ENCODE data around the gene INSRR.

INSRR gene

GRCh38 chr1:156893048-156893953 is 34.4 kb upstream of the INSRR start, which contains the start of gene PEAR1:
Gene PEAR1, plus strand, starts transcription at chr1:156893718. Its CDS starts 10,209 bp downstream, at chr1:156903927.
- no peak for TF ChIP-seq CTCF (IDR thresholded peaks at IDR 0.05)
- Histone ChIP-seq H3K27ac (peak within 1 kb of the TSS; percentile 95 to 97), H3K9me3 (no peaks in the 10 kb centered on the region), H3K4me3 (peak within 1 kb of the TSS; percentile 72 to 74), H3K4me1 (peaks cover 7 to 57% (median 49%) of the 10 kb centered on the region in 4 donors), H3K36me3 (no peaks in the 10 kb centered on the region), H3K27me3 (peaks cover 0 to 6% of the 10 kb centered on the region in 2 donors)
- DNase-seq: peak; percentile 47 to 78
- intact Hi-C loops (cut with DNase I; ENCODE audit: low total_unique reads): no loop called here

- Histone ChIP-seq H3K4me3 (peak overlapping the region; percentile 72 to 74), H3K36me3 (no peaks in the 10 kb centered on the region), H3K4me1 (peaks cover 0 to 48% (median 41%) of the 10 kb centered on the region in 4 donors), H3K9me3 (no peaks in the 10 kb centered on the region), H3K27ac (peak overlapping the region; percentile 95 to 97), H3K27me3 (peaks cover 0 to 12% of the 10 kb centered on the region in 2 donors)
- DNase-seq: peak; percentile 91 to 94
- peak; percentile 73 to 79 for TF ChIP-seq CTCF (IDR thresholded peaks at IDR 0.05)
- intact Hi-C loops (cut with DNase I; ENCODE audit: low total_unique reads): no loop called here
Observed at GRCh38 chr1:156892190-156893047, 33.5 kb upstream of the INSRR start.

GRCh38 chr1:156889802-156890580 is 31.1 kb upstream of the INSRR start:
- Histone ChIP-seq H3K27me3 (peaks cover 0 to 12% of the 10 kb centered on the region in 2 donors), H3K4me1 (peaks cover 0 to 29% (median 20%) of the 10 kb centered on the region in 4 donors), H3K9me3 (no peaks in the 10 kb centered on the region), H3K27ac (no peak overlapping the region), H3K4me3 (no peak overlapping the region), H3K36me3 (no peaks in the 10 kb centered on the region)
- intact Hi-C loops (cut with DNase I; ENCODE audit: low total_unique reads): loop anchor here (2.0 kb wide), 1 partner anchor 31 kb away; the partner anchor contains the start of gene LRRC71
- TF ChIP-seq CTCF (IDR thresholded peaks at IDR 0.05): peak; percentile 73 to 79
- DNase-seq: peak; percentile 87

- Histone ChIP-seq H3K4me3 (no peak overlapping the region), H3K27ac (no peak overlapping the region), H3K36me3 (no peaks in the 10 kb centered on the region), H3K9me3 (no peaks in the 10 kb centered on the region), H3K4me1 (peaks cover 0 to 23% (median 10%) of the 10 kb centered on the region in 4 donors), H3K27me3 (peaks cover 0 to 17% of the 10 kb centered on the region in 2 donors)
- intact Hi-C loops (cut with DNase I; ENCODE audit: low total_unique reads): no loop called here
- DNase-seq: no peak
- TF ChIP-seq CTCF (IDR thresholded peaks at IDR 0.05): no peak
Observed at GRCh38 chr1:156887734-156888133, 28.8 kb upstream of the INSRR start.

GRCh38 chr1:156887317-156887716 is 28.4 kb upstream of the INSRR start:
- intact Hi-C loops (cut with DNase I; ENCODE audit: low total_unique reads): no loop called here
- no peak for DNase-seq
- peaks cover 0 to 19% (median 8%) of the 10 kb centered on the region in 4 donors for H3K4me1 ChIP-seq
- H3K4me3 ChIP-seq: no peak overlapping the region
- H3K27ac ChIP-seq: no peak overlapping the region
- H3K27me3 ChIP-seq: peaks cover 0 to 21% of the 10 kb centered on the region in 2 donors
- no peaks in the 10 kb centered on the region for H3K9me3 ChIP-seq
- TF ChIP-seq CTCF (IDR thresholded peaks at IDR 0.05): no peak
- H3K36me3 ChIP-seq: no peaks in the 10 kb centered on the region

Data from tibial artery (tissue), 4 donors.